GM12892 (cell line): ENCODE results near the gene MUC2.

Experiments used
- DNase-seq: peaks from one replicate; pipeline ENCODE4 v3.0.0; 2011; ENCODE audit not compliant: insufficient read length
- FAIRE-seq: peaks from 2 replicates; lab custom pipeline; 2011; peaks lifted over from hg19 to GRCh38; lab: Jason Lieb, UNC
- POLR2A ChIP-seq: IDR thresholded peaks from 2 replicates; pipeline ENCODE4 v1.6.1; 2011; ENCODE audit warnings: low read depth, low read length, control low read depth
- POLR2AphosphoS5 ChIP-seq: IDR thresholded peaks from 2 replicates; pipeline ENCODE4 v1.6.1; 2011; ENCODE audit warnings: low read depth, low read length, control low read depth
- TAF1 ChIP-seq: IDR thresholded peaks from 2 replicates; pipeline ENCODE4 v1.6.1; 2011; ENCODE audit warnings: low read depth, mild to moderate bottlenecking, control low read depth, low read length, borderline replicate concordance

Gene MUC2

GRCh38 chr11:1078191-1078601, 3.5 kb downstream of the MUC2 start:
- no peak for DNase-seq
- TF ChIP-seq POLR2AphosphoS5 (no peak), POLR2A (no peak), TAF1 (no peak)
- no peak for FAIRE-seq

- no peak for DNase-seq
- TF ChIP-seq POLR2AphosphoS5 (no peak), POLR2A (no peak), TAF1 (no peak)
- FAIRE-seq, result no peak
These were observed 7.1 kb downstream of the MUC2 start for GRCh38 chr11:1081601-1082311.

- TF ChIP-seq POLR2AphosphoS5 (no peak), POLR2A (no peak), TAF1 (no peak)
- FAIRE-seq (no peak), DNase-seq (no peak)
These were observed 7.7 kb downstream of the MUC2 start for GRCh38 chr11:1082346-1082727.

DNA sequence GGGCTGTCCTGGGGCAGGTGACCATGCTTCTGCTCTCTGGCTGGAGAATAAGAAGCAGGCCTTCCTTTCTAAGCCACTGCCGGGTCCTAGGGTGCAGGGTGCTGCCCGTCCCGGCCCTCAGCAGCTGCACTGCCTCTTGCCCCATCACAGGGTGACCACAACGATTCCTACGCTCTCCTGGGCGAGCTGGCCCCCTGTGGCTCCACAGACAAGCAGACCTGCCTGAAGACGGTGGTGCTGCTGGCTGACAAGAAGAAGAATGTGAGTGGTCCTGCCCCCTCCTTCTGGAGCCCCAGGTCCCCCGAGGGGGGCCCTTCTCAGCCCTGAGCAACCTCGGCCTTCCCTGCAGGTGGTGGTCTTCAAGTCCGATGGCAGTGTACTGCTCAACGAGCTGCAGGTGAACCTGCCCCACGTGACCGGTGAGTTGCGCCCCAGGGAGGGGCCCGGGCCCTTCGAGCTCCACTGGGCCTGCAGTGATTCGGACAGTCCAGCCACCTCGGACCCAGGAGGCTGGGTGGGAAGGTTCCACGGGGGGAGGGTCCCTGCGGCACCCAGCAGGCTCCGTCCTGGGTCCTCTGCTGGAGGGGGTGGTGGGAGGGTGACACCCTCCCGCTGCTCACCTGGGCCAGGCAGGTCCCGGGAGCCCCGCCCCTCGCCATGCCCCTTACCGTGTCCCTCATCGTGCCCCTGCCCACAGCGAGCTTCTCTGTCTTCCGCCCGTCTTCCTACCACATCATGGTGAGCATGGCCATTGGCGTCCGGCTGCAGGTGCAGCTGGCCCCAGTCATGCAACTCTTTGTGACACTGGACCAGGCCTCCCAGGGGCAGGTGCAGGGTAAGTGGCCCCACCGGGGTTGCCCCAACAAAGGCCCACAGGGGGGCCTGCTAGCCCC, 8.3 kb downstream of the MUC2 start:
- DNase-seq (no peak), FAIRE-seq (no peak)

DNA sequence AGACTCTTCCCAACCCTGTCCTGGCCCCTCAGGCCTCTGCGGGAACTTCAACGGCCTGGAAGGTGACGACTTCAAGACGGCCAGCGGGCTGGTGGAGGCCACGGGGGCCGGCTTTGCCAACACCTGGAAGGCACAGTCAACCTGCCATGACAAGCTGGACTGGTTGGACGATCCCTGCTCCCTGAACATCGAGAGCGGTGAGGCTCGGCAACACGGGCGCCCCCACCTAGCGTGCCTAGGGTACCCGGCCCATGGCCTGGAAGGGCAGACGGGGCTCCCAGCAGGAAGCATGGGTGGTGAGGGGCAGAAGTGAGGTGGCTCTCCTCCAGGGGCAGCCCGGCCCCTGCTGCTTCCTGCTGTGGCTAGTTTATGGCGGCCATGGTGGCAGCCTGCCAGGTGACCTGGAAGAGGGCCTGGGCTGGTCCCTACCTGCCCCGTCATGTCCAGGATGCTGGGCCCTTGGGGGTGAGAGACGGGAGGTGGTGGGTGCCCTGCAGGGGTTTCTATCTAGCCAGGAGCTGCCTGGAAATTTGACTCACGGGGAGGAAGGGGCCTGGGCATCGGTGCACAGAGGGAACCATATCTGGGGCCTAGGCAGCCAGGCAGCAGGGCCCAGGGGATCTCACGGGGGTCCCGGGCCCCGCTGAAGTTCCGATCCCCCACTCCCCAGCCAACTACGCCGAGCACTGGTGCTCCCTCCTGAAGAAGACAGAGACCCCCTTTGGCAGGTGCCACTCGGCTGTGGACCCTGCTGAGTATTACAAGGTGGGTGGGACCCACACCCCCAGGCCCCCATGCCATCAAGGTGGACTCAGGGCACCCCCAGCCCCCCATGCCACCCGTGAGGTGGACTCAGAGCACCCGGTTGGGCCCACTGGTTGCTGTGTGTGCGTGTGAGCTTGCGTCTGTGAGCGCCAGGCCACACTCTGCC, 9.2 kb downstream of the MUC2 start:
- DNase-seq (no peak), FAIRE-seq (no peak)
- TF ChIP-seq POLR2A, result no peak

More for the DNA sequence above, 8.3 kb downstream of the MUC2 start:
- TF ChIP-seq POLR2AphosphoS5, result no peak
- TF ChIP-seq TAF1, result no peak
- TF ChIP-seq POLR2A, result no peak

DNA sequence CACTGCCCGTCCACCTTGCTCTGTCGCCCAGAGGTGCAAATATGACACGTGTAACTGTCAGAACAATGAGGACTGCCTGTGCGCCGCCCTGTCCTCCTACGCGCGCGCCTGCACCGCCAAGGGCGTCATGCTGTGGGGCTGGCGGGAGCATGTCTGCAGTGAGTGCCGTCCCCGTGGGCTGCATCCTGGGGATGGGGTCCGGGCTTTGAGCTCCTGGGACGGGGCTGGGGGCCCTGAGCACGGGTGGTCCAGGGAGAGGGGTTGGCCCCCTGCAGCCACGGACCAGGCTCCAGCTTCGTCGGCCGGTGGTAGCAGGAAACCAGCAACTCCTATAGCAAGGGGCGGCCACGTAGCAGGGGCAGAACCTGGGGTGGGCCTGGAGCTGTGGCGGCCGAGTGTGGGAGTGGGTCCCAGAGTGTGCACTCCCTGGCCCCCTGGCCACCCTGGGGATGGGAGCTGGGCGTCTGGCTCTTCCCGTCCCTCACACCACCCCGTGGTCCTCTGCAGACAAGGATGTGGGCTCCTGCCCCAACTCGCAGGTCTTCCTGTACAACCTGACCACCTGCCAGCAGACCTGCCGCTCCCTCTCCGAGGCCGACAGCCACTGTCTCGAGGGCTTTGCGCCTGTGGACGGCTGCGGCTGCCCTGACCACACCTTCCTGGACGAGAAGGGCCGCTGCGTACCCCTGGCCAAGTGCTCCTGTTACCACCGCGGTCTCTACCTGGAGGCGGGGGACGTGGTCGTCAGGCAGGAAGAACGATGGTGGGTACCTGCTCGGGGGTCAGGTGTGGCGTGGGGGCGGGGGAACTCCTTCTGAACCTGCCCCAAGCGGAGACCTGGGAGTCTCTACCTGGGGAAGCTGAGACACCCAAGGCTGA, 10.1 kb downstream of the MUC2 start:
- DNase-seq, result no peak
- FAIRE-seq, result no peak
- no peak for TF ChIP-seq POLR2AphosphoS5
- no peak for TF ChIP-seq POLR2A
- no peak for TF ChIP-seq TAF1

GRCh38 chr11:1085440-1086170, 10.9 kb downstream of the MUC2 start:
- DNase-seq (no peak), FAIRE-seq (no peak)
- TF ChIP-seq POLR2AphosphoS5, result no peak
- TF ChIP-seq TAF1, result no peak
- TF ChIP-seq POLR2A, result no peak

GRCh38 chr11:1086171-1087102, 11.8 kb downstream of the MUC2 start:
- TF ChIP-seq POLR2A, result no peak
- no peak for TF ChIP-seq POLR2AphosphoS5
- TF ChIP-seq TAF1, result no peak
- no peak for FAIRE-seq
- DNase-seq, result no peak
